ENCODE data around the gene PLEKHA1. TPM values are rescaled to one million over a fixed set of nuclear protein-coding genes. Genes with fewer than 3 reads are reported as not detected.

PLEKHA1 gene
- total and polyA plus RNA-seq, 4 donors, result 15.9 to 29.2 (median 22.9) TPM

GRCh38 chr10:122402548-122403131 is 28.1 kb downstream of the PLEKHA1 start:
- no peaks in the 10 kb centered on the region for H3K27me3 ChIP-seq (ENCODE audit: control insufficient read depth in 4 of 4, insufficient read depth in 4 of 4, low read length in 3 of 4)
- peaks cover 2 to 25% (median 14%) of the 10 kb centered on the region in 4 donors for H3K36me3 ChIP-seq (ENCODE audit: control insufficient read depth in 4 of 4, insufficient read depth in 3 of 4, low read depth in 1 of 4, low read length in 3 of 4)
- no peak overlapping the region for H3K27ac ChIP-seq (ENCODE audit: low read depth in 1 of 2, low read length in 2 of 2)
- no peak overlapping the region for H3K4me3 ChIP-seq (ENCODE audit: low read depth in 1 of 3, low read length in 3 of 3)
- H3K9ac ChIP-seq (ENCODE audit: low read depth in 1 of 2, low read length in 2 of 2), result no peak overlapping the region
- no peak for TF ChIP-seq FOXA1 (IDR thresholded peaks at IDR 0.05)
- H3K9me3 ChIP-seq (ENCODE audit: control insufficient read depth in 4 of 4, low read length in 3 of 4), result no peaks in the 10 kb centered on the region
- 95% methylated on average over 5 of the region's 5 CpGs for WGBS
- no peak for DNase-seq (ENCODE audit: low spot score)
- H3K4me1 ChIP-seq (ENCODE audit: control insufficient read depth in 4 of 4, insufficient read depth in 4 of 4, low read length in 3 of 4), result no peaks in the 10 kb centered on the region

GRCh38 chr10:122404576-122404975 is 30.1 kb downstream of the PLEKHA1 start:
- H3K4me3 ChIP-seq (ENCODE audit: low read depth in 1 of 3, low read length in 3 of 3), result no peak overlapping the region
- H3K27me3 ChIP-seq (ENCODE audit: control insufficient read depth in 4 of 4, insufficient read depth in 4 of 4, low read length in 3 of 4), result no peaks in the 10 kb centered on the region
- WGBS, result 78% methylated on average over 2 of the region's 2 CpGs
- no peaks in the 10 kb centered on the region for H3K9me3 ChIP-seq (ENCODE audit: control insufficient read depth in 4 of 4, low read length in 3 of 4)
- no peak for TF ChIP-seq EGR1 (IDR thresholded peaks at IDR 0.05; ENCODE audit: low read depth in 2 of 2)
- no peak for TF ChIP-seq GABPA (IDR thresholded peaks at IDR 0.05 in 1 of 2, conservative IDR thresholded peaks at IDR 0.05 in 1 of 2)
- no peak for TF ChIP-seq NR2F2 (IDR thresholded peaks at IDR 0.05)
- TF ChIP-seq FOXA2 (IDR thresholded peaks at IDR 0.05), result no peak
- TF ChIP-seq FOXA1 (IDR thresholded peaks at IDR 0.05), result no peak
- TF ChIP-seq YY1 (IDR thresholded peaks at IDR 0.05), result no peak
- TF ChIP-seq REST (IDR thresholded peaks at IDR 0.05), result no peak
- no peak for TF ChIP-seq ATF3 (IDR thresholded peaks at IDR 0.05)
- no peak for TF ChIP-seq HNF4G (IDR thresholded peaks at IDR 0.05)
- TF ChIP-seq CTCF (IDR thresholded peaks at IDR 0.05; ENCODE audit: low read depth, low read length, missing input control), result no peak
- no peak for TF ChIP-seq JUND (IDR thresholded peaks at IDR 0.05)
- TF ChIP-seq HNF4A (conservative IDR thresholded peaks at IDR 0.05), result no peak
- no peak for TF ChIP-seq MAX (IDR thresholded peaks at IDR 0.05)
- TF ChIP-seq RAD21 (IDR thresholded peaks at IDR 0.05), result no peak
- TF ChIP-seq RXRA (IDR thresholded peaks at IDR 0.05), result no peak
- TF ChIP-seq SP1 (IDR thresholded peaks at IDR 0.05), result no peak
- TF ChIP-seq TAF1 (conservative IDR thresholded peaks at IDR 0.05), result no peak
- H3K36me3 ChIP-seq (ENCODE audit: control insufficient read depth in 4 of 4, insufficient read depth in 3 of 4, low read depth in 1 of 4, low read length in 3 of 4), result peaks cover 0 to 23% (median 12%) of the 10 kb centered on the region in 4 donors
- H3K27ac ChIP-seq (ENCODE audit: low read depth in 1 of 2, low read length in 2 of 2), result no peak overlapping the region
- no peak for DNase-seq (ENCODE audit: low spot score)
- H3K4me1 ChIP-seq (ENCODE audit: control insufficient read depth in 4 of 4, insufficient read depth in 4 of 4, low read length in 3 of 4), result no peaks in the 10 kb centered on the region
- no peak overlapping the region for H3K9ac ChIP-seq (ENCODE audit: low read depth in 1 of 2, low read length in 2 of 2)

All from liver (tissue), 9 donors.